NB4 (cell line): ENCODE results near the gene CYREN.

Experiments used
- DNase-seq: peaks from one replicate; pipeline ENCODE4 v3.0.0; 2010; ENCODE audit warnings: low read depth
- H3K4me3 ChIP-seq: one replicate; pipeline ENCODE4 v1.5.1; 2011; ENCODE audit warnings: mild to moderate bottlenecking, low read depth, low read length, moderate library complexity
- CTCF ChIP-seq: IDR thresholded peaks from one replicate; pipeline ENCODE4 v1.5.1; 2012; ENCODE audit warnings: low read depth, low read length
- MAX ChIP-seq: IDR thresholded peaks from 2 replicates; pipeline ENCODE4 v1.6.1; 2011; ENCODE audit warnings: low read depth, low read length
- MYC ChIP-seq: IDR thresholded peaks from 2 replicates; pipeline ENCODE4 v1.6.1; 2011; ENCODE audit warnings: low read depth, low read length
- POLR2A ChIP-seq: IDR thresholded peaks from 2 replicates; pipeline ENCODE4 v1.6.1; 2011; ENCODE audit warnings: mild to moderate bottlenecking; ENCODE audit not compliant: insufficient read length; ENCODE audit errors: extremely low read depth

CYREN gene

GRCh38 chr7:135181261-135181928, 10.9 kb upstream of the CYREN start:
- H3K4me3 ChIP-seq: no peak overlapping the region
- no peak for DNase-seq
- no peak for TF ChIP-seq MYC
- no peak for TF ChIP-seq CTCF
- no peak for TF ChIP-seq MAX
- TF ChIP-seq POLR2A: no peak

- TF ChIP-seq POLR2A (no peak), MYC (no peak), MAX (no peak), CTCF (no peak)
- DNase-seq: peak; percentile 77
- H3K4me3 ChIP-seq: no peak overlapping the region
These were observed 9.6 kb upstream of the CYREN start for GRCh38 chr7:135180122-135180521.

GRCh38 chr7:135179321-135179925, 8.9 kb upstream of the CYREN start:
- no peak for DNase-seq
- no peak overlapping the region for H3K4me3 ChIP-seq
- TF ChIP-seq CTCF (no peak), MYC (no peak), MAX (no peak), POLR2A (no peak)

- no peak for DNase-seq
- TF ChIP-seq POLR2A: no peak
- no peak for TF ChIP-seq MYC
- TF ChIP-seq MAX: no peak
- TF ChIP-seq CTCF: no peak
- no peak overlapping the region for H3K4me3 ChIP-seq
These were observed 7.9 kb upstream of the CYREN start for GRCh38 chr7:135178364-135178763.

GRCh38 chr7:135177028-135177696, 6.7 kb upstream of the CYREN start:
- no peak for DNase-seq
- no peak for TF ChIP-seq CTCF
- no peak for TF ChIP-seq MAX
- no peak for TF ChIP-seq POLR2A
- TF ChIP-seq MYC: no peak
- H3K4me3 ChIP-seq: no peak overlapping the region
